ENCODE results near the gene GPR62.

GPR62 gene

GRCh38 chr3:51945926-51946705 lies 9.1 kb upstream of the GPR62 start:
- no peak overlapping the region for H3K27ac ChIP-seq (ENCODE audit: insufficient read depth, low read length, poor library complexity, severe bottlenecking)
- no peak for DNase-seq
- H3K4me1 ChIP-seq (ENCODE audit: control insufficient read depth, insufficient read depth, low read length, poor library complexity, severe bottlenecking) = peaks cover 17% of the 10 kb centered on the region
- H3K9me3 ChIP-seq (ENCODE audit: control insufficient read depth, low read length) = no peaks in the 10 kb centered on the region
- H3K36me3 ChIP-seq (ENCODE audit: control insufficient read depth, insufficient read depth, low read length) = no peaks in the 10 kb centered on the region
- H3K27me3 ChIP-seq (replicated peaks; ENCODE audit: control insufficient read depth, insufficient read depth, low read length, poor library complexity, severe bottlenecking) = no peaks in the 10 kb centered on the region
- H3K4me3 ChIP-seq (ENCODE audit: insufficient read depth, low read depth, low read length, poor library complexity, severe bottlenecking) = no peak overlapping the region

- H3K27ac ChIP-seq (ENCODE audit: insufficient read depth, low read length, poor library complexity, severe bottlenecking) = no peak overlapping the region
- H3K36me3 ChIP-seq (ENCODE audit: control insufficient read depth, insufficient read depth, low read length) = no peaks in the 10 kb centered on the region
- no peaks in the 10 kb centered on the region for H3K27me3 ChIP-seq (replicated peaks; ENCODE audit: control insufficient read depth, insufficient read depth, low read length, poor library complexity, severe bottlenecking)
- H3K9me3 ChIP-seq (ENCODE audit: control insufficient read depth, low read length) = no peaks in the 10 kb centered on the region
- H3K4me3 ChIP-seq (ENCODE audit: insufficient read depth, low read depth, low read length, poor library complexity, severe bottlenecking) = no peak overlapping the region
- no peak for DNase-seq
- H3K4me1 ChIP-seq (ENCODE audit: control insufficient read depth, insufficient read depth, low read length, poor library complexity, severe bottlenecking) = peaks cover 12% of the 10 kb centered on the region
Observed at GRCh38 chr3:51946796-51947195, 8.4 kb upstream of the GPR62 start.

GRCh38 chr3:51947215-51947900 lies 7.8 kb upstream of the GPR62 start:
- H3K27me3 ChIP-seq (replicated peaks; ENCODE audit: control insufficient read depth, insufficient read depth, low read length, poor library complexity, severe bottlenecking) = no peaks in the 10 kb centered on the region
- no peaks in the 10 kb centered on the region for H3K36me3 ChIP-seq (ENCODE audit: control insufficient read depth, insufficient read depth, low read length)
- DNase-seq = no peak
- peaks cover 10% of the 10 kb centered on the region for H3K4me1 ChIP-seq (ENCODE audit: control insufficient read depth, insufficient read depth, low read length, poor library complexity, severe bottlenecking)
- no peak overlapping the region for H3K27ac ChIP-seq (ENCODE audit: insufficient read depth, low read length, poor library complexity, severe bottlenecking)
- H3K4me3 ChIP-seq (ENCODE audit: insufficient read depth, low read depth, low read length, poor library complexity, severe bottlenecking) = no peak overlapping the region
- no peaks in the 10 kb centered on the region for H3K9me3 ChIP-seq (ENCODE audit: control insufficient read depth, low read length)

- H3K36me3 ChIP-seq (ENCODE audit: control insufficient read depth, insufficient read depth, low read length) = no peaks in the 10 kb centered on the region
- no peak overlapping the region for H3K4me3 ChIP-seq (ENCODE audit: insufficient read depth, low read depth, low read length, poor library complexity, severe bottlenecking)
Observed at GRCh38 chr3:51948016-51948580, 7.1 kb upstream of the GPR62 start.

GRCh38 chr3:51949121-51949520 lies 6.1 kb upstream of the GPR62 start:
- no peaks in the 10 kb centered on the region for H3K27me3 ChIP-seq (replicated peaks; ENCODE audit: control insufficient read depth, insufficient read depth, low read length, poor library complexity, severe bottlenecking)
- no peak for DNase-seq

More at GRCh38 chr3:51948016-51948580, 7.1 kb upstream of the GPR62 start:
- Histone ChIP-seq H3K27me3 (replicated peaks; ENCODE audit: control insufficient read depth, insufficient read depth, low read length, poor library complexity, severe bottlenecking) (no peaks in the 10 kb centered on the region), H3K4me1 (ENCODE audit: control insufficient read depth, insufficient read depth, low read length, poor library complexity, severe bottlenecking) (peaks cover 3% of the 10 kb centered on the region), H3K27ac (ENCODE audit: insufficient read depth, low read length, poor library complexity, severe bottlenecking) (no peak overlapping the region), H3K9me3 (ENCODE audit: control insufficient read depth, low read length) (no peaks in the 10 kb centered on the region)
- no peak for DNase-seq

GRCh38 chr3:51950899-51951298 lies 4.3 kb upstream of the GPR62 start:
- Histone ChIP-seq H3K4me1 (ENCODE audit: control insufficient read depth, insufficient read depth, low read length, poor library complexity, severe bottlenecking) (no peaks in the 10 kb centered on the region), H3K27ac (ENCODE audit: insufficient read depth, low read length, poor library complexity, severe bottlenecking) (no peak overlapping the region), H3K4me3 (ENCODE audit: insufficient read depth, low read depth, low read length, poor library complexity, severe bottlenecking) (no peak overlapping the region), H3K36me3 (ENCODE audit: control insufficient read depth, insufficient read depth, low read length) (no peaks in the 10 kb centered on the region), H3K27me3 (replicated peaks; ENCODE audit: control insufficient read depth, insufficient read depth, low read length, poor library complexity, severe bottlenecking) (no peaks in the 10 kb centered on the region), H3K9me3 (ENCODE audit: control insufficient read depth, low read length) (no peaks in the 10 kb centered on the region)
- DNase-seq = no peak

More at GRCh38 chr3:51949121-51949520, 6.1 kb upstream of the GPR62 start:
- Histone ChIP-seq H3K4me3 (ENCODE audit: insufficient read depth, low read depth, low read length, poor library complexity, severe bottlenecking) (no peak overlapping the region), H3K36me3 (ENCODE audit: control insufficient read depth, insufficient read depth, low read length) (no peaks in the 10 kb centered on the region), H3K27ac (ENCODE audit: insufficient read depth, low read length, poor library complexity, severe bottlenecking) (no peak overlapping the region), H3K4me1 (ENCODE audit: control insufficient read depth, insufficient read depth, low read length, poor library complexity, severe bottlenecking) (no peaks in the 10 kb centered on the region), H3K9me3 (ENCODE audit: control insufficient read depth, low read length) (no peaks in the 10 kb centered on the region)

GRCh38 chr3:51953445-51953844 lies 1.7 kb upstream of the GPR62 start:
- Histone ChIP-seq H3K4me3 (ENCODE audit: insufficient read depth, low read depth, low read length, poor library complexity, severe bottlenecking) (no peak overlapping the region), H3K27ac (ENCODE audit: insufficient read depth, low read length, poor library complexity, severe bottlenecking) (no peak overlapping the region), H3K36me3 (ENCODE audit: control insufficient read depth, insufficient read depth, low read length) (no peaks in the 10 kb centered on the region), H3K27me3 (replicated peaks; ENCODE audit: control insufficient read depth, insufficient read depth, low read length, poor library complexity, severe bottlenecking) (peaks cover 11% of the 10 kb centered on the region), H3K4me1 (ENCODE audit: control insufficient read depth, insufficient read depth, low read length, poor library complexity, severe bottlenecking) (peaks cover 10% of the 10 kb centered on the region), H3K9me3 (ENCODE audit: control insufficient read depth, low read length) (no peaks in the 10 kb centered on the region)
- DNase-seq = no peak

GRCh38 chr3:51954105-51954504 lies 1.1 kb upstream of the GPR62 start:
- Histone ChIP-seq H3K9me3 (ENCODE audit: control insufficient read depth, low read length) (no peaks in the 10 kb centered on the region), H3K36me3 (ENCODE audit: control insufficient read depth, insufficient read depth, low read length) (no peaks in the 10 kb centered on the region), H3K4me1 (ENCODE audit: control insufficient read depth, insufficient read depth, low read length, poor library complexity, severe bottlenecking) (peaks cover 10% of the 10 kb centered on the region), H3K27me3 (replicated peaks; ENCODE audit: control insufficient read depth, insufficient read depth, low read length, poor library complexity, severe bottlenecking) (peaks cover 11% of the 10 kb centered on the region), H3K27ac (ENCODE audit: insufficient read depth, low read length, poor library complexity, severe bottlenecking) (no peak overlapping the region), H3K4me3 (ENCODE audit: insufficient read depth, low read depth, low read length, poor library complexity, severe bottlenecking) (no peak overlapping the region)
- DNase-seq = no peak

GRCh38 chr3:51954713-51955112 lies 468 bp upstream of the GPR62 start:
- Histone ChIP-seq H3K9me3 (ENCODE audit: control insufficient read depth, low read length) (no peaks in the 10 kb centered on the region), H3K4me3 (ENCODE audit: insufficient read depth, low read depth, low read length, poor library complexity, severe bottlenecking) (no peak overlapping the region), H3K36me3 (ENCODE audit: control insufficient read depth, insufficient read depth, low read length) (no peaks in the 10 kb centered on the region), H3K27me3 (replicated peaks; ENCODE audit: control insufficient read depth, insufficient read depth, low read length, poor library complexity, severe bottlenecking) (peaks cover 11% of the 10 kb centered on the region), H3K27ac (ENCODE audit: insufficient read depth, low read length, poor library complexity, severe bottlenecking) (no peak overlapping the region), H3K4me1 (ENCODE audit: control insufficient read depth, insufficient read depth, low read length, poor library complexity, severe bottlenecking) (peaks cover 10% of the 10 kb centered on the region)
- DNase-seq = no peak

All from effector memory CD4-positive, alpha-beta T cell (primary cell).